Measurements from ENCODE around the gene RYK. TPM values are rescaled to one million over a fixed set of nuclear protein-coding genes. Genes with fewer than 3 reads are reported as not detected.

RYK gene
- total RNA-seq, 1 experiment from 2014 or later, result 54.2 TPM

DNA sequence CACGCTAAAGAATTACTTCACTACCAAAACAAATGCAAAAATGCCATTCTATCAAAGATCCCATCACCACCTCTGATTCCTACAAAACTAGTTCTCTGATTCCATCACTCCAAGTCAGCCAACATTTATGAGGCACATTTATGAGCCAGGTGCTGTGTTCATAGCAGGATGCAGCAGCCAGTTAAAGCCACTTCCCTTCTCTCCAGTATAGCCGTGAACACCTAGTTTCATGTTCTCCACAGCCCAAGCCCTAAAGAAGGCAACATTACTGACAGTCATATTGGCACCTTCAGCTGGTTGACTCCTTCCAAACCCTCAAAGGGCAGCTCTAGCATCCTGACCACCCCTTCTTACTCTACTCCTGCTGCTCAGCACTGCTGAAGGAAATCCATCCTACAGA, 36.4 kb downstream of the RYK start:
- ATAC-seq, result no peak
- peak overlapping the region; percentile 39; the same call in 1 of the 2 replicates for H3K27ac Mint-ChIP-seq
- no peak overlapping the region for H3K4me3 Mint-ChIP-seq
- H3K27me3 Mint-ChIP-seq (ENCODE audit: low read depth), result no peaks in the 10 kb centered on the region
- no peaks in the 10 kb centered on the region for H3K9me3 Mint-ChIP-seq
- H3K36me3 Mint-ChIP-seq, result peaks cover 13% of the 10 kb centered on the region
- ChIA-PET POLR2A (no interaction called here), CTCF (interaction anchor here (0.8 to 4.6 kb wide), 2 partner anchors 10 to 260 kb away, joined by 3 to 84 read pairs; no protein-coding TSS in a partner anchor)
- no peak for TF ChIP-seq NFE2L1 (CRISPR knock-in tag; IDR thresholded peaks at IDR 0.05)
- no peak for TF ChIP-seq TEAD1 (CRISPR knock-in tag; IDR thresholded peaks at IDR 0.05)
- TF ChIP-seq, protein P1, sequence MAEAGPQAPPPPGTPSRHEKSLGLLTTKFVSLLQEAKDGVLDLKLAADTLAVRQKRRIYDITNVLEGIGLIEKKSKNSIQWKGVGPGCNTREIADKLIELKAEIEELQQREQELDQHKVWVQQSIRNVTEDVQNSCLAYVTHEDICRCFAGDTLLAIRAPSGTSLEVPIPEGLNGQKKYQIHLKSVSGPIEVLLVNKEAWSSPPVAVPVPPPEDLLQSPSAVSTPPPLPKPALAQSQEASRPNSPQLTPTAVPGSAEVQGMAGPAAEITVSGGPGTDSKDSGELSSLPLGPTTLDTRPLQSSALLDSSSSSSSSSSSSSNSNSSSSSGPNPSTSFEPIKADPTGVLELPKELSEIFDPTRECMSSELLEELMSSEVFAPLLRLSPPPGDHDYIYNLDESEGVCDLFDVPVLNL (CRISPR knock-in tag; IDR thresholded peaks at IDR 0.05; ENCODE audit: borderline replicate concordance, low read depth), result no peak
- no peak for TF ChIP-seq NFATC4 (CRISPR knock-in tag; IDR thresholded peaks at IDR 0.05)
- no peak for TF ChIP-seq SMAD4 (CRISPR knock-in tag; IDR thresholded peaks at IDR 0.05)
- TF ChIP-seq ESRRA (CRISPR knock-in tag; IDR thresholded peaks at IDR 0.05; ENCODE audit: borderline replicate concordance), result no peak
- TF ChIP-seq NFYB (CRISPR knock-in tag; conservative IDR thresholded peaks at IDR 0.05; ENCODE audit: low read depth), result no peak
- TF ChIP-seq ZBTB21 (CRISPR knock-in tag; IDR thresholded peaks at IDR 0.05; ENCODE audit: borderline replicate concordance), result no peak
- no peak for TF ChIP-seq OVOL2 (CRISPR knock-in tag; IDR thresholded peaks at IDR 0.05; ENCODE audit: borderline replicate concordance)
- TF ChIP-seq, protein P2, sequence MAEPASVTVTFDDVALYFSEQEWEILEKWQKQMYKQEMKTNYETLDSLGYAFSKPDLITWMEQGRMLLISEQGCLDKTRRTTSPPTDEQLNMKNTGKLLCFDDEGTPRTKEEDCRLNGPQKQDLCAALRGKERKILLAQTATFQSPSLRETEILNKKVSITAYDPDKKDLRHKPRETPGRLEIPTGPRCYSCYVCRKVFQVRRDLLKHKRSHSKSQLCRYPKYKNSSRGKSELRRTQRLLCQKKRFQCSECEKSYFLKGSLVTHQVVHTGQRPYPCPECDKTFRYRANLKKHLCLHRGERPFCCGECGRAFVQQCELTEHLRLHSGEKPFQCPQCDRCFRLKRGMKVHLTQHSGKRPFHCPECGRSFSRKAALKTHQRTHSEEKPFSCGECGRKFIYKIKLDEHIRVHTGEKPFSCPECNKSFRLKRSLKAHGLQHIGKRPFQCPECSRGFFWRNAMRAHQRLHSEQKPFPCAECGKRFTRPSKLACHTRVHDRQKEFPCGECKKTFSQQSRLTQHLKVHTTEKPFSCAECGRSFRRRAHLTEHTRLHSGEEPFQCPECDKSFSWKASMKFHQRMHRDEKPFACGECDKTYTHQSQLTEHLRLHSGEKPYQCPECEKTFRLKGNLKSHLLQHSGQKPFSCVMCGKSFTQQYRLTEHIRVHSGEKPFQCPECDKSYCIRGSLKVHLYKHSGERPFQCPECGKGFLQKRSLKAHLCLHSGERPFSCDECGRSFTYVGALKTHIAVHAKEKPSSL (CRISPR knock-in tag; conservative IDR thresholded peaks at IDR 0.05), result no peak
- no peak for TF ChIP-seq ZNF396 (CRISPR knock-in tag; IDR thresholded peaks at IDR 0.05; ENCODE audit: borderline replicate concordance)
- TF ChIP-seq MXD4 (CRISPR knock-in tag; IDR thresholded peaks at IDR 0.05; ENCODE audit: borderline replicate concordance), result no peak
- TF ChIP-seq, protein P3, sequence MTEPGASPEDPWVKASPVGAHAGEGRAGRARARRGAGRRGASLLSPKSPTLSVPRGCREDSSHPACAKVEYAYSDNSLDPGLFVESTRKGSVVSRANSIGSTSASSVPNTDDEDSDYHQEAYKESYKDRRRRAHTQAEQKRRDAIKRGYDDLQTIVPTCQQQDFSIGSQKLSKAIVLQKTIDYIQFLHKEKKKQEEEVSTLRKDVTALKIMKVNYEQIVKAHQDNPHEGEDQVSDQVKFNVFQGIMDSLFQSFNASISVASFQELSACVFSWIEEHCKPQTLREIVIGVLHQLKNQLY (CRISPR knock-in tag; IDR thresholded peaks at IDR 0.05), result no peak
- TF ChIP-seq, protein P4, sequence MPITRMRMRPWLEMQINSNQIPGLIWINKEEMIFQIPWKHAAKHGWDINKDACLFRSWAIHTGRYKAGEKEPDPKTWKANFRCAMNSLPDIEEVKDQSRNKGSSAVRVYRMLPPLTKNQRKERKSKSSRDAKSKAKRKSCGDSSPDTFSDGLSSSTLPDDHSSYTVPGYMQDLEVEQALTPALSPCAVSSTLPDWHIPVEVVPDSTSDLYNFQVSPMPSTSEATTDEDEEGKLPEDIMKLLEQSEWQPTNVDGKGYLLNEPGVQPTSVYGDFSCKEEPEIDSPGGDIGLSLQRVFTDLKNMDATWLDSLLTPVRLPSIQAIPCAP (CRISPR knock-in tag; IDR thresholded peaks at IDR 0.05), result no peak
- TF ChIP-seq SP1 (CRISPR knock-in tag; conservative IDR thresholded peaks at IDR 0.05), result no peak
- TF ChIP-seq RORB (CRISPR knock-in tag; IDR thresholded peaks at IDR 0.05), result no peak
- TF ChIP-seq HMGA2 (CRISPR knock-in tag; IDR thresholded peaks at IDR 0.05), result no peak
- TF ChIP-seq, protein P5, sequence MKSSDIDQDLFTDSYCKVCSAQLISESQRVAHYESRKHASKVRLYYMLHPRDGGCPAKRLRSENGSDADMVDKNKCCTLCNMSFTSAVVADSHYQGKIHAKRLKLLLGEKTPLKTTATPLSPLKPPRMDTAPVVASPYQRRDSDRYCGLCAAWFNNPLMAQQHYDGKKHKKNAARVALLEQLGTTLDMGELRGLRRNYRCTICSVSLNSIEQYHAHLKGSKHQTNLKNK (CRISPR knock-in tag; IDR thresholded peaks at IDR 0.05), result no peak
- no peak for TF ChIP-seq TEAD4 (CRISPR knock-in tag; IDR thresholded peaks at IDR 0.05)
- peaks cover 3% of the 10 kb centered on the region; the same call in 1 of the 2 replicates for H3K4me1 Mint-ChIP-seq
- no peak for DNase-seq (ENCODE audit: low spot score)

DNA sequence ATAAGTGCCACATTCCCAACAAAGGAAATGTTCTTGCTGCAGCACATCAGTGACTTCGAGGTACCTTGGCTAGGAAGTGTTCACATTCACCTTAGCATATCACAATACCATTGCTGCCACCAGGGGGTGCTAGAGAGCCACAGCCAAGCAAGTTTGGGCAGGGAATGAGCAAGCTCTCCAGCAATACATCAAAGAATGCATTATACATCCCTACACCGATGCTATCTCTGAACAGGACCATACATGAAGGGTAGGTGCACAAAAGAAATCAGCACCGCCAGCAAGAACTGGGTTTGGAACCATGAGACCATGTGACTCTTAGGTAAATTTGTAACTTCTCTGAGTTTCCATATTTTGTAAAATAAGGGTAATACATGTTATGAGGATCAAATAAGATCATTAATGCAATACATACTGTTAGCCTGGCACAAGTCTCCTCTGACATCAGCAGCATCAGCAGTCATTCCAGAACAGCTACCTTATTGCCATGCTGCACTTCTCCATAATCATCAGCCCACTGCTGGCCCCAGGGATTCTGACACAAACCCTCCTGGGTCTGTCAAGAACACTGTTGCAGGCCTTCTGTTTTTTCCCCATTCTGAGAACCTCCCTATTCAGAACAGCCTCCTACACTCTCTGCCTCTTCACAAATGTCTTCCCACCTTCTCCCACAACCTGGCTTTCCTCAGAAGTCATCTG, 37.5 kb downstream of the RYK start:
- H3K4me1 Mint-ChIP-seq, result peaks cover 3% of the 10 kb centered on the region; the same call in 1 of the 2 replicates

More for the DNA sequence above, 37.5 kb downstream of the RYK start:
- H3K27ac Mint-ChIP-seq, result peak overlapping the region; percentile 88
- H3K36me3 Mint-ChIP-seq, result peaks cover 13% of the 10 kb centered on the region
- TF ChIP-seq, protein P6, sequence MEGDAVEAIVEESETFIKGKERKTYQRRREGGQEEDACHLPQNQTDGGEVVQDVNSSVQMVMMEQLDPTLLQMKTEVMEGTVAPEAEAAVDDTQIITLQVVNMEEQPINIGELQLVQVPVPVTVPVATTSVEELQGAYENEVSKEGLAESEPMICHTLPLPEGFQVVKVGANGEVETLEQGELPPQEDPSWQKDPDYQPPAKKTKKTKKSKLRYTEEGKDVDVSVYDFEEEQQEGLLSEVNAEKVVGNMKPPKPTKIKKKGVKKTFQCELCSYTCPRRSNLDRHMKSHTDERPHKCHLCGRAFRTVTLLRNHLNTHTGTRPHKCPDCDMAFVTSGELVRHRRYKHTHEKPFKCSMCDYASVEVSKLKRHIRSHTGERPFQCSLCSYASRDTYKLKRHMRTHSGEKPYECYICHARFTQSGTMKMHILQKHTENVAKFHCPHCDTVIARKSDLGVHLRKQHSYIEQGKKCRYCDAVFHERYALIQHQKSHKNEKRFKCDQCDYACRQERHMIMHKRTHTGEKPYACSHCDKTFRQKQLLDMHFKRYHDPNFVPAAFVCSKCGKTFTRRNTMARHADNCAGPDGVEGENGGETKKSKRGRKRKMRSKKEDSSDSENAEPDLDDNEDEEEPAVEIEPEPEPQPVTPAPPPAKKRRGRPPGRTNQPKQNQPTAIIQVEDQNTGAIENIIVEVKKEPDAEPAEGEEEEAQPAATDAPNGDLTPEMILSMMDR (IDR thresholded peaks at IDR 0.05), result peak; percentile 98
- TF ChIP-seq, protein P7, sequence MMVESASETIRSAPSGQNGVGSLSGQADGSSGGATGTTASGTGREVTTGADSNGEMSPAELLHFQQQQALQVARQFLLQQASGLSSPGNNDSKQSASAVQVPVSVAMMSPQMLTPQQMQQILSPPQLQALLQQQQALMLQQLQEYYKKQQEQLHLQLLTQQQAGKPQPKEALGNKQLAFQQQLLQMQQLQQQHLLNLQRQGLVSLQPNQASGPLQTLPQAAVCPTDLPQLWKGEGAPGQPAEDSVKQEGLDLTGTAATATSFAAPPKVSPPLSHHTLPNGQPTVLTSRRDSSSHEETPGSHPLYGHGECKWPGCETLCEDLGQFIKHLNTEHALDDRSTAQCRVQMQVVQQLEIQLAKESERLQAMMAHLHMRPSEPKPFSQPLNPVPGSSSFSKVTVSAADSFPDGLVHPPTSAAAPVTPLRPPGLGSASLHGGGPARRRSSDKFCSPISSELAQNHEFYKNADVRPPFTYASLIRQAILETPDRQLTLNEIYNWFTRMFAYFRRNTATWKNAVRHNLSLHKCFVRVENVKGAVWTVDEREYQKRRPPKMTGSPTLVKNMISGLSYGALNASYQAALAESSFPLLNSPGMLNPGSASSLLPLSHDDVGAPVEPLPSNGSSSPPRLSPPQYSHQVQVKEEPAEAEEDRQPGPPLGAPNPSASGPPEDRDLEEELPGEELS (CRISPR knock-in tag; IDR thresholded peaks at IDR 0.05), result no peak
- TF ChIP-seq TEAD1 (CRISPR knock-in tag; IDR thresholded peaks at IDR 0.05), result peak; percentile 28; the same call in 1 of the 2 replicates
- DNase-seq (ENCODE audit: low spot score) (peak; percentile 93), ATAC-seq (peak; percentile 92)
- no peaks in the 10 kb centered on the region for H3K9me3 Mint-ChIP-seq
- ChIA-PET POLR2A (no interaction called here), CTCF (interaction anchor here (0.5 to 4.6 kb wide), 43 partner anchors 11 to 943 kb away, joined by 3 to 84 read pairs (median 5); partner anchors contain the start of gene RYK)
- H3K27me3 Mint-ChIP-seq (ENCODE audit: low read depth), result no peaks in the 10 kb centered on the region
- no peak overlapping the region for H3K4me3 Mint-ChIP-seq
